Memory B cell (primary cell): Measurements from ENCODE around the gene WFDC10B.
"Not testable (repeated sequence)": the region's sequence is repeated elsewhere in the genome, so short reads cannot be mapped to it uniquely, and the experiment has no call there.

Experiments
- ATAC-seq: fragments of 150-1000 bp; cut with Tn5 transposase; 2 replicates; pipeline ENCODE4 v1.10.0; 2021; ENCODE audit warnings: low read depth, mild to moderate bottlenecking, moderate library complexity
- DNase-seq, 2 donors: peaks; one replicate each; pipeline ENCODE4 v3.0.0; 2022; ENCODE audit warnings: low spot score in 2 of 2
- H3K27ac Mint-ChIP-seq: one replicate; pipeline ENCODE4 v1.8.0; 2022; ENCODE audit warnings: mild to moderate bottlenecking, moderate library complexity, mixed read lengths
- H3K27me3 Mint-ChIP-seq: one replicate; pipeline ENCODE4 v1.8.0; 2022; ENCODE audit warnings: mixed read lengths
- H3K36me3 Mint-ChIP-seq: one replicate; pipeline ENCODE4 v1.8.0; 2022; ENCODE audit warnings: mild to moderate bottlenecking, mixed read lengths
- H3K4me1 Mint-ChIP-seq: one replicate; pipeline ENCODE4 v1.8.0; 2022; ENCODE audit warnings: mixed read lengths
- H3K4me3 Mint-ChIP-seq: one replicate; pipeline ENCODE4 v1.8.0; 2022; ENCODE audit warnings: mild to moderate bottlenecking, moderate library complexity, mixed read lengths
- H3K9me3 Mint-ChIP-seq: one replicate; pipeline ENCODE4 v1.8.0; 2022; ENCODE audit warnings: mixed read lengths

WFDC10B gene

DNA sequence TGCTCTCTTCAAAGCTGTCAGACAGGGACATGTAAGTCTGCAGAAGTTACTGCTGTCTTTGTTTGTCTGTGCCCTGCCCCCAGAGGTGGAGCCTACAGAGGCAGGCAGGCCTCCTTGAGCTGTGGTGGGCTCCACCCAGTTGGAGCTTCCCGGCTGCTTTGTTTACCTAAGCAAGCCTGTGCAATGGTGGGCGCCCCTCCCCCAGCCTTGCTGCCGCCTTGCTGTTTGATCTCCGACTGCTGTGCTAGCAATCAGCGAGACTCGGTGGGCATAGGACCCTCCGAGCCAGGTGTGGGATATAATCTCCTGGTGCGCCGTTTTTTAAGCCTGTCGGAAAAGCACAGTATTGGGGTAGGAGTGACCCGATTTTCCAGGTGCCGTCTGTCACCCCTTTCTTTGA is 11.5 kb downstream of the WFDC10B start:
- not testable (repeated sequence) for H3K9me3 Mint-ChIP-seq, H3K36me3 Mint-ChIP-seq, DNase-seq, H3K4me1 Mint-ChIP-seq, H3K4me3 Mint-ChIP-seq, ATAC-seq, H3K27ac Mint-ChIP-seq
- peaks cover 13% of the 10 kb centered on the region for H3K27me3 Mint-ChIP-seq

DNA sequence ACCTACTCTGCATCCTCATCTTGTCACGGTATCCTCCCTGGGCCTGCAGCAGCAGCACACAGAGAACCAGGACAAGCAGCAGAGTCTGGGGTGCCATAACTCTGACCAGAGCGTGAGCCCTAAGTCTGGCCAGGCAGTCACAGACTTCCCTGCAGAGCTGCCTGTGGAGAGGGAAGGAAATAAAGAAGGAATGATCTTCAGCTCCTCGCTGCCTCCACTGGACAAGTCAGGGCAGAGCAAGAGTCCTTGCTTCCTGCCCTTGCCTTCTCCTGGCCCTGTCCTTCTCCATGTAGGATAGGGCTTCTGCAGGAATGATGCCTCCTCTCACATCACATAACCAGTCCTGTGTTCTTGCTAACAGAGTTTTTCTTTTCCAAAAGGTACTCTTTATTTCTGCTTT is 18.9 kb downstream of the WFDC10B start:
- H3K36me3 Mint-ChIP-seq, result no peaks in the 10 kb centered on the region
- H3K27me3 Mint-ChIP-seq, result peaks cover 9% of the 10 kb centered on the region
- no peak overlapping the region for H3K4me3 Mint-ChIP-seq
- no peak overlapping the region for H3K27ac Mint-ChIP-seq
- H3K9me3 Mint-ChIP-seq, result peaks cover 1% of the 10 kb centered on the region
- H3K4me1 Mint-ChIP-seq, result peaks cover 2% of the 10 kb centered on the region
- DNase-seq, result no peak
- ATAC-seq, result no peak

DNA sequence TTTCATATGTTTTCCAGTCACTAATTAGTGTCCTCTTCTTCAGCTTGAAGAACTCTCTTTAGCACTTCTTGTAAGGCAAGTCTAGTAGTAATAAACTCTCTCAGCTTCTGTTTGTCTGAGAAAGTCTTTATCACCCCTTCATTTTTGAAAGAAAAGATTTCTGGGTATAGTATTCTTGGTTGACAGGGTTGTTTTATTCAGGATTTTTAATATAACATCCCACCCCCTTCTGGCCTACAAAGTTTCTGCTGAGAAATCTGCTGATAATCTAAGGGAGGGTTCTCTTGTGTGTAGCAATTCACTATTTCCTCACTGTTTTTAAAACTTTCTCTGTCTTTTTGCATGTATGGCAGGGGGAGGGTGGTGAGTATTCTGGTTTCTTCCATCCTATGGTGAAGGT is 25.2 kb downstream of the WFDC10B start:
- Mint-ChIP-seq H3K9me3 (peaks cover 26% of the 10 kb centered on the region), H3K36me3 (peaks cover 11% of the 10 kb centered on the region), H3K4me3 (no peak overlapping the region), H3K27ac (no peak overlapping the region), H3K27me3 (peaks cover 10% of the 10 kb centered on the region), H3K4me1 (no peaks in the 10 kb centered on the region)
- DNase-seq (no peak), ATAC-seq (no peak)

DNA sequence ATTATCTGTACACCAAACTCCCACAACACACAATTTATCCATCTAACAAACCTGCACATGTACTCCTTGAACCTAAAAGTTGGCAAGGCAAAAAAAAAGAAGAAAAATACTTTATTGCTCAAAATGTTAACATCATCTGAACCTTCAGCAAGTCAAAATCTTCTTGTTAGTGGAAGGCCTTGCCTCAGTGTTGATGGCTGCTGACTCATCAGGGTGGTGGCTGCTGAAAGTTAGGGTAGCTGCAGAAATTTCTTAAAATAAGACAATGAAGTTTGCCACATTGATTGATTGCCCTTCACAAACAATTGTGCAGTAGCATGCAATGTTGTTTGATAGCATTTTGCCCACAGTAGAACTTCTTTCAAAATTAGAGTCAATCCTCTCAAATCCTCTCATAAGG is 32.1 kb downstream of the WFDC10B start:
- peaks cover 3% of the 10 kb centered on the region for H3K36me3 Mint-ChIP-seq
- peaks cover 16% of the 10 kb centered on the region for H3K9me3 Mint-ChIP-seq
- no peak for DNase-seq
- H3K4me3 Mint-ChIP-seq, result no peak overlapping the region
- no peak overlapping the region for H3K27ac Mint-ChIP-seq
- no peak for ATAC-seq
- no peaks in the 10 kb centered on the region for H3K4me1 Mint-ChIP-seq
- H3K27me3 Mint-ChIP-seq, result peaks cover 11% of the 10 kb centered on the region

DNA sequence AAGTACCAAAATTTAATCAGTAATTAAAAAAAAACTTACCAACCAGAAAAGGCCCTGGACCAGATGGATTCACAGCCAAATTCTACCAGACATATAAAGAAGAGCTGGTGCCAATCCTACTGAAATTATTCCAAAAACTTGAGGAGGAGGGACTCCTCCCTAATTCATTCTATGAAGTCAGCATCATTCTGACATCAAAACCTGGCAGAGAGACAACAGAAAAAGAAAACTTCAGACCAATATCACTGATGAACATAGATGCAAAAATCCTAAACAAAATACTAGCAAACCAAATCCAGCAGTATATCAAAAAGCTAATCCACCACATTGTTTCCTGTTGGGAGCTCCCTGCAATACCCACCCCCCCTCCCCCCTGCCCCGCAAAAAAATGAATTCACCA is 34.7 kb downstream of the WFDC10B start, which contains the start of gene WFDC11:
Gene WFDC11 (minus strand): TSS at position 101 of the 400 bp plus-strand sequence. CDS start 19,639 bp downstream, outside the sequence.
- Mint-ChIP-seq H3K27ac (no peak within 1 kb of the TSS), H3K36me3 (no peaks in the 10 kb centered on the region), H3K27me3 (peaks cover 11% of the 10 kb centered on the region), H3K9me3 (peaks cover 6% of the 10 kb centered on the region), H3K4me3 (no peak within 1 kb of the TSS), H3K4me1 (no peaks in the 10 kb centered on the region)
- ATAC-seq (no peak), DNase-seq (no peak)

DNA sequence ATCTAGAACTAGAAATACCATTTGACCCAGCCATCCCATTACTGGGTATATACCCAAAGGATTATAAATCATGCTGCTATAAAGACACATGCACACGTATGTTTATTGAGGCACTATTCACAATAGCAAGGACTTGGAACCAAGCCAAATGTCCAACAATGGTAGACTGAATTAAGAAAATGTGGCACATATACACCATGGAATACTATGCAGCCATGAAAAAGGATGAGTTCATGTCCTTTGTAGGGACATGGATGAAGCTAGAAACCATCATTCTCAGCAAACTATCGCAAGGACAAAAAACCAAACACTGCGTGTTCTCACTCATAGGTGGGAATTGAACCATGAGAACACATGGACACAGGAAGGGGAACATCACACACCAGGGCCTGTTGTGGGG is 47.8 kb downstream of the WFDC10B start:
- not testable (repeated sequence) for H3K27me3 Mint-ChIP-seq, H3K4me3 Mint-ChIP-seq, DNase-seq, H3K9me3 Mint-ChIP-seq, H3K27ac Mint-ChIP-seq, H3K36me3 Mint-ChIP-seq, H3K4me1 Mint-ChIP-seq, ATAC-seq

DNA sequence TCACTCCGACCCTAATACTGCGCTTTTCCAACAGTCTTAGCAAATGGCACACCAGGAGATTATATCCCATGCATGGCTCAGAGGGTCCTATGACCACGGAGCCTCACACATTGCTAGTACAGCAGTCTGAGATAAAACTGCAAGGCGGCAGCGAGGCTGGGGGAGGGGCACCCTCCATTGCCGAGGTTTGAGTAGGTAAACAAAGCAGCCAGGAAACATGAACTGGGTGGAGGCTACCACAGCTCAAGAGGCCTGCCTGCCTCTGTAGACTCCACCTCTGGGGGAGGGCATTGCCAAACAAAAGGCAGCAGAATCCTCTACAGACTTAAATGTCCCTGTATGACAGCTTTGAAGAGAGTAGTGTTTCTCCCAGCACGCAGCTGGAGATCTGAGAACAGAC is 53.1 kb downstream of the WFDC10B start:
- H3K27me3 Mint-ChIP-seq, H3K4me3 Mint-ChIP-seq, H3K4me1 Mint-ChIP-seq, ATAC-seq, H3K9me3 Mint-ChIP-seq, H3K36me3 Mint-ChIP-seq, H3K27ac Mint-ChIP-seq, DNase-seq: not testable (repeated sequence)

DNA sequence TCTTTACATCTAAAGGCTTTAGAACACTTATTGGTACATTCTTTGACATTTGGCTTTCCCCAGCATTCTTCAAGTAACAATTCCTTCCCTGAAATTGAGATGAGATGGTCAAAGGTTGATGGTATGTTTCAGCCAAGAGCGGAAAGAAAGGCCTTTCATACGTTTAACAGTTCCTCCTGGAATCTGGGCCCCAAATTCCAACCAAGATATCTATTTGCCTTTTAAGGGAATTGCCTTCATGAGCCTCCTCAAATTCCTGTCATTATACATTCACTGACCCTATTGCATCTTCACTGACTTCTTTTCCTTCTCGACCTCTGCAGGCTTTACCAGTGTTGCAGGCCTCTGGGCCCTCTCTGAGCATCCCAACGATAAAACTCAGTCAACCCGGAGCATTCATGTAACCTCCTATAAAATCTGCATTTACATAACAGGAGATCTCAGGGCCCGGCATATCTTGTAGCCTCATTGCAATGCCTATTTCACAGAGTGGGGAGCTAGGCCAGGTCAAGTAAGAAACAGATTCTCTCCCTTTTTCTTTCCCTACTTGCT is 55.4 kb downstream of the WFDC10B start:
- H3K27me3 Mint-ChIP-seq, result peaks cover 9% of the 10 kb centered on the region
- H3K4me3 Mint-ChIP-seq, result no peak overlapping the region
- no peaks in the 10 kb centered on the region for H3K9me3 Mint-ChIP-seq
- DNase-seq, result no peak
- H3K36me3 Mint-ChIP-seq, result no peaks in the 10 kb centered on the region
- no peak for ATAC-seq
- H3K27ac Mint-ChIP-seq, result no peak overlapping the region
- no peaks in the 10 kb centered on the region for H3K4me1 Mint-ChIP-seq

DNA sequence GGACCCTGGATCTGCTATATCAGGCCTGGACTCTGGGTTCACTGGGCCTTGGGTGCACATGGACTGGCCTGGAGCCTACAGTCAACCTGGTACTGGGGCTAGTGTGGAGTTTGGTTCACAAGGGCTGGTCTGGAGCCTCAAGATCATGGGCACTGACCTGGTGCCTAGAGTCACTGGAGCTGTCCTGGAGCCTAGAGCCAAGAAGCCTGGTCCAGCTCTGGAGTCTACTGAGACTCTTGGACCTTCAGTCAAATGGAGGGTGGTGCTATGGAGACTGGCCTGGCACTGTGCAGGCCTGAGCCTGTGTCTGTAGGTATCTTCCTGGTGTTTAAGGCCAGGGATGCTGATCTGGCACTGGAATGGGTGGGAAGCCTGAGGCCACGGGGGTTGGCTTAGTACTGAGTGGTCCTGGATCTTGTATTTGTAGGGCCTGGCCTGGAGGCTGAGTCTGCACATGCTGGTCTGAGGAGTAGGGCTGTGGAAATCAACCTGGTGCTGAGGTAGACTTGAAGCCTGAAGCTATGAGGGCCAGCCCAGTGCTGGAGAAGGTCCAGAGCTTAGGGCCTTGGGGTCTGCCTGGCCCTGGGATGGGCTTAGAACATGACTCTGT is 57.3 kb downstream of the WFDC10B start:
- no peak overlapping the region for H3K27ac Mint-ChIP-seq
- no peaks in the 10 kb centered on the region for H3K9me3 Mint-ChIP-seq
- no peaks in the 10 kb centered on the region for H3K4me1 Mint-ChIP-seq

DNA sequence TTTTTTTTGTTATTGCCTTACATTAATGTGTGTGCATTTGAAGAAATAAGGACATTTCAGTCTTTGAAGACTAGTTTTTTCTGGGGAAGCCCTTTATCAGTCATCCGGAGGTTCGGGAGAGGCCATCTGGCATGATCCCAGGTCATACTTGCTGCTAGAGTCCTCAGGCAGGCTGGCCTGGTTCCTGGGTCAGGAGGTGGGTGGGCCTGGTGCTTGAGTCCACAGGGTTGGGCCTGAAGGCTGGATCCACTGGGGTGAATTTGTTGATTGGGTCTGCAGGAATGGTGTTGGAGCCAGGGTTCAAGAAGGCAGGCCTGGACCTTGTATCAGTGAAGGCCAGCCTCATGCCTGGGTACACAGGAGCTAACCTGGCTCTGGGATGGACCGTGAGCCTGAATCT is 57.9 kb downstream of the WFDC10B start:
- no peaks in the 10 kb centered on the region for H3K36me3 Mint-ChIP-seq

More for the DNA sequence above, 57.3 kb downstream of the WFDC10B start:
- peaks cover 10% of the 10 kb centered on the region for H3K27me3 Mint-ChIP-seq
- no peak overlapping the region for H3K4me3 Mint-ChIP-seq
- no peaks in the 10 kb centered on the region for H3K36me3 Mint-ChIP-seq
- ATAC-seq (no peak), DNase-seq (no peak)

DNA sequence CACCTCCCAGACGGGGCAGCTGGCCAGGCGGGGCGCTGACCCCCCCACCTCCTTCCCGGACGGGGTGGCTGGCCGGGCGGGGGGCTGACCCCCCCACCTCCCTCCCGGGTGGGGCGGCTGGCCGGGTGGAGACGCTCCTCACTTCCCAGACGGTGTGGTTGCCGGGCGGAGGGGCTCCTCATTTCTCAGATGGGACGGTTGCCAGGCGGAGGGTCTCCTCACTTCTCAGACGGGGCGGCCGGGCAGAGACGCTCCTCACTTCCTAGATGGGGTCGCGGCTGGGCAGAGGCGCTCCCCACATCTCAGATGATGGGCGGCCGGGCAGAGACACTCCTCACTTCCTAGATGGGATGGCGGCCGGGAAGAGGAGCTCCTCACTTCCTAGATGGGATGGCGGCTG is 59.0 kb downstream of the WFDC10B start:
- not testable (repeated sequence) for DNase-seq, ATAC-seq, H3K36me3 Mint-ChIP-seq, H3K9me3 Mint-ChIP-seq, H3K27me3 Mint-ChIP-seq, H3K4me3 Mint-ChIP-seq, H3K4me1 Mint-ChIP-seq, H3K27ac Mint-ChIP-seq

More for the DNA sequence above, 57.9 kb downstream of the WFDC10B start:
- Mint-ChIP-seq H3K27me3 (peaks cover 8% of the 10 kb centered on the region), H3K4me1 (no peaks in the 10 kb centered on the region), H3K4me3 (no peak overlapping the region), H3K9me3 (no peaks in the 10 kb centered on the region), H3K27ac (no peak overlapping the region)
- DNase-seq, result no peak
- no peak for ATAC-seq

DNA sequence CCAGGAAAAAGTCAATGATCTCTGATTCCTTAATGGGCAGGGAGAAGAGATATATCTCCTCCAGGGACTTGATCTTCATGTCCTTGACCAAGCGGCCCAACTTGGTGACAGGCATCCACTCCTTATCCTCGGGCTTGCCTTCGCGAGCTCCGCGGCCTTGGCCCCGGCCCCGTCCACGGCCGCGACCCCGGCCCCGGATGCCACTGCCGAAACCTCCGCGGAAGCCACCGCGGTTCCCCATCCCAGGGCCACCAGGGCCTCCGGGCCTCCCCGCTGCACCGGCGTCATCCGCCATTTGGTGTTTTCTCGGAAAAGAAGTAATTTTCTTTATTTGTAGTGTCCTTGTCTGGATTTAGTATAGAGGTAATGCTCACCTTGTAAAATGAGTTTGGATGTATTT is 63.7 kb downstream of the WFDC10B start:
- H3K9me3 Mint-ChIP-seq, H3K4me3 Mint-ChIP-seq, DNase-seq, H3K36me3 Mint-ChIP-seq, H3K27ac Mint-ChIP-seq, H3K27me3 Mint-ChIP-seq, ATAC-seq, H3K4me1 Mint-ChIP-seq: not testable (repeated sequence)

DNA sequence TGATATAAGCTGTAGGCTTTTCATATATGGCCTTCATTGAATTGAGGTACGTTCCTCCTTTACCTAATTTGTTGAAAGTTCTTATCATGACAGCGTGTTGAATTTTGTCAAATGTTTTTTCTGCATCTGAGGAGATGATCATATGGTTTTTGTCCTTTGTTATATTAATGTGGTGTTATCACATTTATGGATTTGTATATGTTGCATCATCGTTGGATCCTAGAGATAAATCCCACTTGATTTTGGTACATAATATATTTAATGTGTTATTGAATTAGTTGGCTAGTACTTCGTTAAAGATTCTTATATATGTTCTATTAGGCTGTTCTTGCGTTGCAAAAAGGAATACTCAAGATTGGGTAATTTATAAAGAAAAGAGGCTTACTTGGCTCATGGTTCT is 65.1 kb downstream of the WFDC10B start:
- no peaks in the 10 kb centered on the region for H3K9me3 Mint-ChIP-seq
- no peaks in the 10 kb centered on the region for H3K4me1 Mint-ChIP-seq
- no peak for ATAC-seq
- H3K4me3 Mint-ChIP-seq, result no peak overlapping the region
- H3K27me3 Mint-ChIP-seq, result peaks cover 8% of the 10 kb centered on the region
- no peak for DNase-seq
- no peaks in the 10 kb centered on the region for H3K36me3 Mint-ChIP-seq
- no peak overlapping the region for H3K27ac Mint-ChIP-seq

DNA sequence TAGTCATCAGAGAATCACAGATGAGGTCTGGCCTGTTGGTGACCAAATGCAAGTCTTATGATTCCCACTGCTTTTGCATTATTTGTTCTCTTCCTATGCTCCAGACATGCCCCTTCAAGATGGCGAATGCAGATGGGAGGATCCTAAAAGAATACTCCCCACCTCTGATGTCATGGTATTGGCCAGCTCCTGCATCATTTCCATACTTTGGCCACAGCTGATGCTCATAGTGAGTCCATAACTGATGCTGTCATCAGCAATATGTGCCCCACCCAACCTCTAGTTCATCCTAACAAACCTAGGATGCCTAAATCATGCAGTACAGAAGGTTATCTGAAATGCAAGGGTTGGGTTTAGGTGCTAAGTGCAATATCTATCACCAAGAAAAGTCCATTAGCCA is 68.3 kb downstream of the WFDC10B start:
- no peak overlapping the region for H3K27ac Mint-ChIP-seq
- no peaks in the 10 kb centered on the region for H3K9me3 Mint-ChIP-seq
- no peaks in the 10 kb centered on the region for H3K36me3 Mint-ChIP-seq
- no peak overlapping the region for H3K4me3 Mint-ChIP-seq
- ATAC-seq (no peak), DNase-seq (no peak)
- no peaks in the 10 kb centered on the region for H3K4me1 Mint-ChIP-seq
- peaks cover 5% of the 10 kb centered on the region for H3K27me3 Mint-ChIP-seq
